Right hindlimb (tissue), 1 donor: Measurements from ENCODE around the gene MATCAP1.
A peak's percentile ranks its signal among the peaks of the same experiment; 100 is the strongest.

Experiments
- DNase-seq: peaks from one replicate; pipeline ENCODE4 v3.0.0-alpha.2; 2018

Gene MATCAP1

DNA sequence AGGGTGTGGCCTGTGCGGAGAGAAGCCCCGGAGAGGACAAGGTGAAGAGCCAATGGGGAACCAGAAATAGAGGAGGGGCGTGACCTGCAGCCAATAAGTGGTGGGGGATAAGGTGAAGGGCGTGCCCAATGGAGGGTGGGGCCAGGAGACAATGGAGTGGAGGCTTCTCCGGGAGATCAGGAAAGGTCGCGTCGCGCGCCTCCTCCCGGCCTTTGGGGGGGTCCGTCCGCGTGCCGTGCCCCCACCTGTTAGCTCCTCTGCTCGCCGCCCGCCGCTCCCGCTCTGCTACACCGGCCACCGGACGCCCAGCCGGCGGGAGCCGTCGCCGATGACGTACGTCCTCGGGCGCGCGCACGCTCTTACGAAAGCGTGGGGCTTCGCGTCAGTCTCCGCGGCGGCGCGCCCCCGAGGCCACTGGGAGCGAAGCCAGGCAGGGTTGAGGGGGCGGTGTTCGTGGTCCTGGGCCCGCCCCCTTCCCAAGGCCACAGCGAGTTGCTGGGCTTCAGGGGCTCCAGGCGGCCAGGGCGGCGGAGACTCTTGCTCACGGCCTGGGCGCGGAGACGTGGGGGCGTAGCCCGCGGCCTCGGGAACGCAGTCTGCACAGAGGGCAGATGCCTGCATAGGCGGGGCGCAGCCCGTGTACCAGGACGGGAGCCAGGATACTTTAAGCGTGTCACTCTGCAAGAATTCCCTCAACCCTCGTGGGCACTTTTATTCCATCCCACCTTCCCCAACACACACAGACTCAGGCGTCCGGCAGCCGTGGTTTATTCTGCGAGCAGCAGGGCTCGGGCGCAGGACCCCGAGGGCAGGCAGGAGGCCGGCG, at the start of gene MATCAP1:
Gene MATCAP1 (minus strand): TSS at position 337 of the 826 bp plus-strand sequence. CDS start 3,353 bp downstream, outside the sequence.
- DNase-seq, result peak; percentile 97

DNA sequence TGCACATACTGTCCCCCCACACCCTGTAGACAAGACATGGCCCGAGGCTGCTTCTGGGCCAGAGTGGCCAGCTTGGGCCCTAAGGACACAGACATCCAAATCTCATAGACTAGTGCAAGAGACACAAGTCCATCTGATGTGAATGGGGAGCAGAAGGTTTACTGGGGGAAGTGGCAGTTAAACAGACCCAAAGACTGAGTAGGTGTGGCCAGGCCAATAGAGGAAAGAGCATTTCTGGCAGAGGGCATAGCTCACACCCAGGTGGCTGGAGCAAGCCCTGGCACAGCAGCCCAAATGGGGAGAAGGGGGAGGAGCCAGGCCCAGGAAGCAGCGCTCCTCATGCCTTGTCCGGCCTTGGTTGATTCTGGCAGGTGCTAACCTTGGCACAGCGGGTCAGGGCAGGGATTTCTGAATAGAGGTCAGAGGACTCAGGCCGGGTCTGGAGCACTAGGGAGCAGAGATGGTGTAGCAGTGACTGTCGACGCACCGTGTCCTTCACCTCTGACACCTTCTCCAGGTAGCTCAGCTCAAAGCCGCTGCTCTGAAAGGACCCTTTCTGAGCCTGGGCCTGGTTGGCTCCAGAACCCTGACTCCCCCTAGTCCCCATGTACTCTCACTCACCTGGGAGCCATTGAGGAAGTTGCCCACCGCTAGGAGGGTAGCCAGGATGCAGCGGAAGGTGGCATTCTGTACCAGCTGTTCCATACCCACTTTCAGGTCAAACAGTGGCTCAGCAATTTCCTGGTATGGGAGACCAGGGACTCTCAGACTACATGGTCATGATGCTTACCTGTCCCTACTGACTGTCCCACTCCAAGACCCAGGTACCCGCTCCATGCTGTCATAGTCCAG, 47.3 kb upstream of the MATCAP1 start:
- DNase-seq, result peak; percentile 17

DNA sequence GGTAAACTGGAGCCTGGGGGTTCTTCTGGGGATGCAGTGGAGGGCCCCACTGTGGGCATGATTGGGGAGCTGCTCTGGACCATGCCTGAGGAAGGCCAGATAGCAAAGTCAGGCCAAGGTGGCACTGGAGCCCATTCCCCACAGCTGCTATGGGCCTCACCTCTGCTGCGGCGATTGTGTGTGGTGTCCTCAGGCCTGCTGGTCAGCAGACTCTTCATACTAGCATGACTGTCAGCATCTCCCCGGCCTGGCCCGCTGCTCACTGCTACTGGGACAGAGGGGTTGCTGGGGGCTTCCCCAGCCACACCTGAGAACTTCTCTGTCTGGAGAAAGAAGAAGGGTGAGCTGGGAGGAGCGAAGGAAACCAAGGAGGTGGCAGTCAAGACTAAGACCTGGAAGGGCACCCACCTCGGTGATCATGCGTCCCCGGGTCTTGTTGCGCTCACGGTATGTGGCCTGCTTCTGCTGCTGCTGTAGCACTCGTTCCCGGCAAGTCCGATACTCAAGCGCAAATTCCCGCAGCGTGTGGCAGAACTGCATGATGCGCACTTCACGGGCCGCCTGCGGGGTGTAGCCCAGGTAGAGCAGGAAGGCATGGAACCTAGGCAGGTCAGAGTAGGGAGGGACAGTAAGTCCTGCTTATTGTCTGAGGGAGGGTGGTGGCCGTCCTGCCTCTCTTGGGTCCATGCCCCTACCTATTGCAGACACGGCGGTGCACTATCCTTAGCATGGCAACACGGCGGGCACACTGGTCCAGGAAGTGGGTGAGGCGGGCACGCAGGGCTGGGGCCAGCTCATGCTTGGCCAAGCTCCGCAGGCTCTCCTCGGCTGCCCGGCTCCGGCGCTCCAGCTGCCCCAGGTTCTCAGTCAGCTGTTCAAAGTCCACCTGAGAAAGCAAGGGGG, 46.4 kb upstream of the MATCAP1 start:
- DNase-seq, result peak; percentile 16

DNA sequence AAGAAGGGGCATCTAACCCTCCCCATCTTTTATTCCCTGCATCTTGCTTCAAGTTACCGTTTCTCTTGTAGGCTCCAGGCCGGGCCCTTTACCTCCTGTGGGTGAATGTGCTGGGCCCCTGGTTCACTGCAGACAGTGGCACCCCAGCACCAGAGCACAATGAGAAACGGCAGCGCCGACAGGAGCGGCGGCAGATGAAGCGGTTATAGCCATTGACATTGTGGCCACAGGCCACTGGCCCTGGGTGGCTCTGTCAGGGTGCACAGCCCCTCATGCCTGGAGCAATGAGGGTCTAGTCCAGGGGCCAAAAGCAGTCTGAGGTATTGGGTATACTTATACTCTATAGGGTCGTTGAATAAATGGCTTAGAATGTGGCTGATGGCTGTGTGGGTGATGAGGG, 45.1 kb upstream of the MATCAP1 start:
- peak; percentile 8 for DNase-seq

DNA sequence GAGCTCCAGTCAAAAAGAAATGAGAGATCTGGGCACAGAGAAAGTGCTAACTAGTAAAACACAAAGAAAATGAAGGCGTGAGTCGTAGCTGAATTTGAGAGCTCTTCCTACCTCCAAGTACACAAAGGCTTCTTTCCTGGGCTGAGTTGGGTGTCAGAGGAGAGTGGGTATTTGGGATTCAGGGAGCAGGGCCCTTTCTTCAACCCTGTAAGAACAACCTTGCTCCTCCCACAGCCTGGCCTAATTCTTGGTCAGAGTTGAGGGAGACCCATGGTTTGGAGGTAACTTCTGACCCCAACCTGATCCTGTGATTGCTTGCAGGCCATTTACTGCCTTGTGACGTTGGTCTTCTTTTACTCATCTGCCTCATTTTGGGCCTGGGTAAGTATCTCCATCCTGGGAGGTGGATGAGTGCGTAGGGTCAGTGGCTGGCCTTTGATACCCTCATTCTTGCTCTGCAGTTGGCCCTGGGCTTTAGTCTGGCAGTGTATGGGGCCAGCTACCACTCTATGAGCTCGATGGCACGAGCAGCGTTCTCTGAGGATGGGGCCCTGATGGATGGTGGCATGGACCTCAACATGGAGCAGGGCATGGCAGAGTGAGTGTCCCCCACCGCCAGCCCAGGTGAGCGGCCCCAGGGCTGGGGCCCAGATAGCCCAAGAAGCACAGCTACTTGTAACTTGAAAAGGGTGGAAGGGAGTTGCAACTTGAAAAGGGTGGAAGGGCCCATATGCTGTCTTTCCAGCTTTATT, 44.4 kb upstream of the MATCAP1 start:
- DNase-seq, result no peak

DNA sequence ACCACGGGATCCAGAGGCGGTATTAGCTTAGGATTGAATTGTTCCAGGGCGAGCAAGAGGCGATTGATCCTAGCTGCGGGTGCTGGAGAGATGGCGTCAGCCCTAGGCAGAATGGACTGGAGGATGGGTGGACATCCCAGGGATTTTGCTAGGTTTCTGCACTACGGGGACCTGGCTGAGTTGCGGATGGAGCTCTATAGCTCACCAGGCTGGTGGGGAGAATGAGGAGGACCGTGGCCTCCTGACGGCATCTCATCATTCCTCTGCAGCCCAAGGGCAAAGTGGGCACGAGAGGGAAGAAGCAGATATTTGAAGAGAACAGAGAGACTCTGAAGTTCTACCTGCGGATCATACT, 43.8 kb upstream of the MATCAP1 start:
- DNase-seq, result no peak

DNA sequence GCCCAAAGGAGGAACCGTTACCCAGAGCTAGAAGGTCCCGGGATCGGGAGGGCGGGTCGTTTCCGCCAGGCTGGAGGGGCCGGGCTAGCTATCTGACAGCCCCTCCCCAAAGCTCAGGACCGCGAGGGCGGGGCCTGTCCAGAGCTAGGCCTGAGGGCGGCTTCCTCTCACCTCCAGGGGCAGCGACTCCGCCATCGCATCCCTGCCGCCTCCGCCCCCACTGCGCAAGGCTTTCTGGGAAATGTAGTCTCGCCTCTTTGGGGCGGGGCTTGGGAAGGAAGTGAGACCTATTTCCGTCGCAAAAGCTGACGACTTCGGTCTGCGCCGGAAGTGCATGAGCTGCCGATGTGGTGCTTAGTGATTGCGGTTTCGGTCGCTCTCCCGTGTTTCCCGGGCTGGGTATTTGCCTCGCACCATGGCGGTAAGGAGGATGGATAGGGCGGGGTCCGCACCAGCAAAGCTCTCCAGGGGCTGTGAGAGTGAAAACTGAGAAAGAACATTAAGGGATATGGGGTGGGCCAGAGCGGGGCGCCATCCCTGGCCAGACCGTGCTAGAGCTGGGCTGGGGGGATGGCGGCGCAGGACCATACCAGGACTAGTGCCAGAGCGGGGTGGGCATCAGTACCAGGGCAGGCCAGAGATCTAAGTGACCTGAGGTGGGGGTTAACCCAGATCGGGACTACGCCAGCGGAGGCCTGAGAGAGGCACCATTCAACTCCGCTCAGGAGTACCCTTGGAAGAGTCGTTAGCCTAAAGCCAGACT, 43.2 kb upstream of the MATCAP1 start, which contains the start of gene TMEM208:
Gene TMEM208 (plus strand): TSS at position 327 of the 763 bp plus-strand sequence. CDS start 89 bp downstream, at position 416.
- DNase-seq, result peak; percentile 99

DNA sequence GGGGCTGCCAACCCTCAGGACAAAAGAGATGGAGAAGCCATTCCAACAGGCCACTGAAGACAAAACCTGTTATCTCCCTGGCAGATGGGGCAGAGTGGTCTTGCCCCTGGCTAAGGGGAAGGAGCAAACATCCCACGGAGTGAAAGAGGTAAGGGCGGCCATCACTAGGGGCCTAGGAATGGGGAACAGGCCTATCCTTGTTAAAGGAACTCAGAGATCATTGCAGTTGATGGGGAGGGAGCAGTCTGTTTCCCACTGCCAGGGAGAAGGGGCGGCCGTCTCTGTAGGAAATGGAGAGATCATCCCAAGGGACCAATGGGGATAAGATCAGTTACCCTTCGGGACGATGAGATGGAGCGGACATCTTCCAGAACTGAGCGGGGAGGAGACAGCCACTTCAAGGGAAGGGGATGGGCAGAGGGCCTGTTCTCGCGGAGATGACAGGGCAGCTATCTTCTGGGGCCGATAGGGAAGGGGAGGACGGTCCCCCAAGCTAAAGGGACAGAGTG, 42.6 kb upstream of the MATCAP1 start:
- no peak for DNase-seq

DNA sequence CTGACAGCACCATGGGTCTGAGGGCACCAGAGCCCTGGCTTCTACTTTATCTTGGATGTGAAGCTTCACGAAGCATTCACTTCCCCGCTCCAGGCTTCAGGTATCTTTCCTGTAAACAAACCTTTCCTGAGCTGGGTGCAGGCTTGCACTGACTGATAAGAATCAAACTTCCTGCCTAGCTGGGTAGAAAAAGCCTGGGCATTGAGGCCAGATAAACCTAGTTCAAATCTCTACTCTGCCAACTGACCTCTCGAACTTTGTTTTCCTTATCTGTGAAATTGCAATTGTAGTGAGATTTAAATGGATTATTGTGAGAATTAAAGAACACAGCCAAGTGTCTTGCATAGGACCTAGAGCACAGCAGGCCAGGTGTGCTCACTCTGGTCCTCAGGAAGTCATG, 40.2 kb upstream of the MATCAP1 start:
- no peak for DNase-seq

DNA sequence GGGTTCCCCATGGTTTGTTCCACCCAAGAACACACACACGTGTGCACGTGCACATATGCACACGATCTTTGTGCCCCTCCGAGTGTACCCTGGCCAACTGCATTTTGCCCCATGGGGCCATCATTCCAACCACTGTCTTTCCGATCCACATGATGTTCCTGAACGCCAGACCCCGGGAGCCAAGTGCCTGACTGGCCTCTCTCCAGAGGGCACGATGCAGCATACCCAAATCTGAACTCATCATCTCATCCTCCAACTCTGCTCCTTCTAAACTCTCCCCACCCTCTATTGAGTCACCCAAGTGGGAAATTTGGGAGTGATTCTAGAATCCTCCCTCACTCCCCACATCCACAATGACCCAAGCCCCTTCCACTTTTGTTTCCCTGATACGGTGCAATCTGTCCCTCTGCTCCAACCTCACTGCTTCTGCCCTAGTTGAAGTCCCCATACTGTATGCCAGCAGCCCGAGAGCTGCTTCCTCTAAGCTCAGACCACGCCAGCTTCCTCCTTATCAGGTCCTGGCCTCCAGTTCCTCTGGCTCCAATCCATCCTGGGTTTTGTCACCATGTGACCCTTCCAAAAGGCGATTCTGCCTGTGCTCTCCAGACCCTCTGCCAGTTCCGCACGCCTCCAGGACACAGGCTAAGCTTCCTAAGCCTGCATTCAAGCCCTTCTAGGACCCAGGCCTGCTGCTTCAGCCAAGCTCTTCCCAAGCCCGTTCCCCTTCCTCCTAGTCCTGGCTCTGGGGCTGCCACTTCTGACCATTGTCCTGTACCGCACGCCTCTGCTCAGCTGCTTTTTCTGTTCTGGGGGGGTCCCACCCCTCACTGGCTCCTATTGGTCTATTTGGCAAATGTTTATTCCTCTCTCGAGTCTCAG, 33.1 kb upstream of the MATCAP1 start:
- DNase-seq, result no peak

DNA sequence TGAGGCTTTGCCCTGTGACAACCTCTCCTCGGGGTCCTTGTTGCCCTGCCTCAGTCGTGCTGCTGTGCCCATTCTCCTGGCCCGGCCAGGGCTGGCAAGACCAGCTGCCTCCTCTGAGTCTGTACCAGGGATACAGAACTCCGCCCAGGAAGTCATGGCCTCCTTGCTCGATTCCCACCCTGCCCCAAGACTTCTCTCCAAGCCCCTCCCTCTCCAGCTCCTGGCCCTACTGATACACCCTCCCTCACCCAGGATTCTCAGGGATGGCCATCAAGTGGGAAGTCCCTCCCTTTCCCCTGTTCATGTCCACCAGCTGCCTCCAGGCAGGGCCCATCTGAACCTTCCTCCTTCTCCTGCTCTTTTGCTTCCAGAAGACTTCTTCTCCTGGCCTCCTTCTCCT, 31.9 kb upstream of the MATCAP1 start:
- DNase-seq, result no peak

DNA sequence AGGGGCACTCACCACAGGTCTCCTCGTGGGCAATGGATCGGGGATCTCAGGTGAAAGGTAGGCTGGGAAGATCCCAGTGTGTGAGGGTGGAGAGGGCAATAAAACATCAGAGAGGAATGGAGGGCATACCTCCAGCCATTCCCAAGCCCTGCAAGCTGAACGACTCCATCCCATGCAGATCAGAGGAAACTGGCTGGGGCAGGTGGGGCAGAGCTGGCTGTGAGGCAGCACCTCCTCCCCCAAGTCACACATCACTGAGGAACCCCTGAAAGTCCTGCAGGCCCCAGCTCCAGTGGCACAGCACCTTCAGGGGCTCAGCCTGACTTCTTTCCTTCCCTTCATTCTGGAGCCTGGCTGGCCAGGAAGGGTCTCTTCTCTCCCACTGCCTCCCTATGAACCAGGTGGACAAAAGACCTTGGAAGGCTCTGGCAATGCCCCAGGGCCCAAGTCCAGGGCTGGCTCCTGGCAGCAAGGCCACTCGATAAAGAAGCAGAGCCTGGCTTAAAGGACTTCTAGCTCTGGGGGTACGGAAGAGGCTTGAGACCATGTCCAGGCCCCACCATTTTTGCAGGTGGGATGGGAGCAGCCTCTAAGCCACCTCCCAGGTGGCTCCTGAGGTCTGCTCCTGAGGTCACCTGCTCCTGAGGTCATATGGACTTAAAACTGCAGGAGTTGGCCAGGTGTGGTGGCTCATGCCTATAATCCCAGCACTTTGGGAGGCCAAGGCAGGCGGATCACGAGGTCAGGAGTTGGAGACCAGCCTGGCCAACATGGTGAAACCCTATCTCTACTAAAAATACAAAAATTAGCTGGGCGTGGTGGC, 29.6 kb upstream of the MATCAP1 start:
- DNase-seq, result no peak

DNA sequence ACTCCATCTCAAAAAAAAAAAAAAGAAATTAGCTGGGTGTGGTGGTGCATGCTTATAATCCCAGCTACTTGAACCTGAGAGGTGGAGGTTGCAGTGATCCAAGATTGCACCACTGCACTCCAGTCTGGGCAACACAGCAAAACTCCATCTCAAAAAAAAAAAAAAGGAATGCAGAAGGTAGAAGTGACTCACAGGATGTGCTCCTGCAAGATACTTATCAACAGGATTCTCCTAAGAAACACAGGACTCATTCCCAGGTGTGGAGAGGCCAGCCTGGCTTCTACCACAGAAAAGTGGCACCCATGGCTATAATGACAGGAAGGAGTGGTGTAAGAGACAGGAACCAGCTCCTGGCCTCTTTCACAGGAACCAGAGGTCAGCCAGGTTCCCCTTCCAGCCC, 29.0 kb upstream of the MATCAP1 start:
- no peak for DNase-seq

DNA sequence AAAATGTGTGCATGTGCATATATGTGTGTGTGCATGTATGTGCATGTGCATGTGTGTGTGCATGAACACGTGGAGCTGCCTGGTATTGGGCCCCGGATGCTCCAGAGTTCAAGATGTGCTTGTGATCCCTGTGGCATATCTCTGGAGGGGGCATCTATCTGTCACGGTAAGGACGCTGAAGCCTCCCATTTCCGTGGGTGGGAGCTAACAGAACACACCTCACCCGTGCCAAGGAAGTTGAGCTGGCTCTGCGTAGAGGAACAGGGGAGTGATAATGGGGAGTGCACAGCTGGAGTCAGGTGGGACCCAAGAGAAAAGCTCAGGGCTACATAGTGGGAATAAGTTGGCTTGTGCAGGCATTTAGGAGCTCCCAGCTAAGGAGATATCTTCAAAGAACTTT, 27.9 kb upstream of the MATCAP1 start:
- DNase-seq, result no peak

DNA sequence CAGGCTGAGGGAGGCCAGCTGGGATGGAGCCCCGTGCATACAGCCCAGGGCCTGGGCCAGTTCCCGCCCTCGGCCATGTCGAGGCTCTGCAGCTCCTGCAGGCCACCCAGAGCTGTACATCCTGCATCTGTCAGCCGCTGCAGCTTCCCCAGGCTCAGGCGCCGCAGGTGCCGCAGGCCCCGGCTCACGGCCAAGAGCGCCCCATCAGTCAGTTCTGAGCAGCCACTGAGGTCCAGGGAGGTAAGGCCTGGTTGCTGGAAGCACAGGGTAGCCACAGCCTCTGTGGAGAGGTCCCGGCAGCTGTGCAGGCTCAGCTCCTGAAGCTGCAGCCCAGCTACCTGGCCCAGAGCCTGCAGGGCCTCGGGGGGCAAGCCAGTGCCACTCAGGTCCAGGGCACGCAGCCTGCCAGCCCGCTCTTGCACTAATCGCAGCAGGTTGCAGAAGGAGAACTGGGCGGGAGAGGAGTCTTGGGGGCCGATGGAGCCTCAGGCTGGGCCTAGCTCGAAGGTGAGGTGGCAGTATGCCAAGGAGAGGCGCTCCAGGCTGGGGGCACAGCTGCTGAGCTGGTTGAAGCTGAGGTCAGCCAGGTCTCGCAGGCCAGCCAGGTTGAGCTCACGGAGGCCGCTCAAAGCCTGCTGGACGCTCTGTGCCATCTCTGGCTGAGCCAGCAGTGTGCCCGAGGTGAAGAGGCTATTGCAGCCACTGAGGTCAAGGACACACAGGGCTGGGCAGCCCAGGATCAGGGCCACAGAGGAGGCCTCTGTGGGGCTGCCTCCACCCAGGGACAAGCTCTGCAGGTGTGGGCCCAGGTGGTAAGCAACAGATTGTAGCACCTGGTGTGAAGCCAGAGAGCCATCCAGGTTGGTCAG, 26.5 kb upstream of the MATCAP1 start:
- no peak for DNase-seq

DNA sequence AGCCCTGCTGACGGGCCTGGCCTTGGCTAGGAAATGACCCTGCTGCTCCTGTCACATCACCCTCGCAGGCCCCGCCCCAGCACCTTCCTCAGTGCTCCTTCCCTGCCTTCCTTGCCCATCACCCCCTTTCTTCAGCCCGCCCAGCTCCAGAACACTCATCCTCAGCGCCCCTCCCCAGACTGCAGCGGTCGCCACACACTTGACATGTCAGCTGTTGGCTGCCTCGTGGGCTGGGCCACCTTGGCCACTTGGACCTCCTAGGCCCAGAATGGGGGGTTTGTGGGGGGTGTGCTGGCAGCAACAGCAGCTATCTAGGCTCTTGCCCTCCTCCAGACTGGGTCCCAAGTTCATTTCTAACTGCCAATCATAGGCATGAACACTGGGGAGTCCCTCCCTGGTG, 25.8 kb upstream of the MATCAP1 start:
- no peak for DNase-seq

DNA sequence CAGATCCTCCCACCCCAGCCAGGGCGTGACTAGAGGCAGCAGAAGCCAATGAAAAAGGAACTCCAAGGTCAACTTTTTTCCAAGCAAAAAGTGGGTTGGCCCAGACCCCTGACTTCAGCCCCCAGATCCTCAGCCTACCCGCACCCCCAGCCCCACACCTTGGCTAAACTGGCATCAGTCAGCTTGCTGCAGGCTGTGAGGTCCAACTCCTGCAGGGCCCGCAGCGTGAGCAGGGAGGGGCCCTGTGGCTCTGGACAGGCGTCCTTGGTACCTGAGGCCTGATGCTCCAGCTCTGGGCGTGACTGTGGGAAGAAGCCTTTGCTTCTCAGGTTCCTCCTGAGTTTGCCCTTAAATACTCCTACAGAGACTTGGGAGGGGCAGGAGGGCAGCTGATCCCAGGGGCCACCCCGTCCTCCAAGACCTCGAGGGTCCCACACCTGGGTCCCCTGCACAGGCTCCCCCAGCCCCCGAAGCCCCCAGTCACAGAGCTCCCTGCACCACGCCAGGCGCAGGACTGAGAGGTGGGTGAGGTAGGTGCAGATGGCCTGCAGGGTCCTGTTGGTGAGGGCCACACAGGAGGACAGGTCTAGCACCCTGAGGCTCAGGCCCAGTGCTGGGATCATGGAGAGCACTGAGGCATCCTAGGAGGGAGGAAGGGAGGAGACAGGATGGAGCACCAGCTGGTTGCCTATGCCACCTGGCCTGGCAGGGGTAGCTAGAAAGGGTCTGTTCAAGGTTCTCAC, 24.6 kb upstream of the MATCAP1 start:
- DNase-seq, result no peak
